ENCODE measurements around the gene CNNM2. TPM values are rescaled to one million over a fixed set of nuclear protein-coding genes. Genes with fewer than 3 reads are reported as not detected.
A peak's percentile ranks its signal among the peaks of the same experiment; 100 is the strongest.

CNNM2 gene
- total RNA-seq, 1 donor, result 9.4 TPM

- no peak overlapping the region for H3K4me2 ChIP-seq (ENCODE audit: insufficient read depth, low read length)
- DNase-seq (ENCODE audit: insufficient read length, low spot score, missing footprints), result no peak
- no peaks in the 10 kb centered on the region for H3K27me3 ChIP-seq (ENCODE audit: insufficient read depth, low read length)
- no peaks in the 10 kb centered on the region for H3K4me1 ChIP-seq (ENCODE audit: insufficient read depth, low read length)
- TF ChIP-seq, protein P1, sequence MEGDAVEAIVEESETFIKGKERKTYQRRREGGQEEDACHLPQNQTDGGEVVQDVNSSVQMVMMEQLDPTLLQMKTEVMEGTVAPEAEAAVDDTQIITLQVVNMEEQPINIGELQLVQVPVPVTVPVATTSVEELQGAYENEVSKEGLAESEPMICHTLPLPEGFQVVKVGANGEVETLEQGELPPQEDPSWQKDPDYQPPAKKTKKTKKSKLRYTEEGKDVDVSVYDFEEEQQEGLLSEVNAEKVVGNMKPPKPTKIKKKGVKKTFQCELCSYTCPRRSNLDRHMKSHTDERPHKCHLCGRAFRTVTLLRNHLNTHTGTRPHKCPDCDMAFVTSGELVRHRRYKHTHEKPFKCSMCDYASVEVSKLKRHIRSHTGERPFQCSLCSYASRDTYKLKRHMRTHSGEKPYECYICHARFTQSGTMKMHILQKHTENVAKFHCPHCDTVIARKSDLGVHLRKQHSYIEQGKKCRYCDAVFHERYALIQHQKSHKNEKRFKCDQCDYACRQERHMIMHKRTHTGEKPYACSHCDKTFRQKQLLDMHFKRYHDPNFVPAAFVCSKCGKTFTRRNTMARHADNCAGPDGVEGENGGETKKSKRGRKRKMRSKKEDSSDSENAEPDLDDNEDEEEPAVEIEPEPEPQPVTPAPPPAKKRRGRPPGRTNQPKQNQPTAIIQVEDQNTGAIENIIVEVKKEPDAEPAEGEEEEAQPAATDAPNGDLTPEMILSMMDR (IDR thresholded peaks at IDR 0.05; ENCODE audit: extremely low read depth, low read depth, low read length), result no peak
- H3K27ac ChIP-seq (ENCODE audit: low read depth, low read length), result no peak overlapping the region
- no peak overlapping the region for H3K4me3 ChIP-seq (ENCODE audit: insufficient read depth, low read length)
- no peaks in the 10 kb centered on the region for H3K9me3 ChIP-seq (ENCODE audit: low read depth, low read length)
- H4K20me1 ChIP-seq (ENCODE audit: insufficient read depth, low read length), result no peaks in the 10 kb centered on the region
- no peak overlapping the region for H2AFZ ChIP-seq (ENCODE audit: low read length)
- H3K36me3 ChIP-seq (ENCODE audit: insufficient read depth, low read length), result no peaks in the 10 kb centered on the region
- no peaks in the 10 kb centered on the region for H3K79me2 ChIP-seq (ENCODE audit: insufficient read depth, low read length)
These were observed 12.6 kb downstream of the CNNM2 start for GRCh38 chr10:102930720-102931119.

- Histone ChIP-seq H3K4me2 (ENCODE audit: insufficient read depth, low read length) (no peak overlapping the region), H3K79me2 (ENCODE audit: insufficient read depth, low read length) (no peaks in the 10 kb centered on the region), H3K4me1 (ENCODE audit: insufficient read depth, low read length) (no peaks in the 10 kb centered on the region), H4K20me1 (ENCODE audit: insufficient read depth, low read length) (no peaks in the 10 kb centered on the region), H2AFZ (ENCODE audit: low read length) (no peak overlapping the region), H3K9me3 (ENCODE audit: low read depth, low read length) (no peaks in the 10 kb centered on the region), H3K27ac (ENCODE audit: low read depth, low read length) (no peak overlapping the region), H3K36me3 (ENCODE audit: insufficient read depth, low read length) (no peaks in the 10 kb centered on the region), H3K27me3 (ENCODE audit: insufficient read depth, low read length) (no peaks in the 10 kb centered on the region), H3K4me3 (ENCODE audit: insufficient read depth, low read length) (no peak overlapping the region)
- no peak for DNase-seq (ENCODE audit: insufficient read length, low spot score, missing footprints)
- TF ChIP-seq, protein P1 (IDR thresholded peaks at IDR 0.05; ENCODE audit: extremely low read depth, low read depth, low read length), result no peak
These were observed 13.5 kb downstream of the CNNM2 start for GRCh38 chr10:102931643-102932042.

- Histone ChIP-seq H3K27me3 (ENCODE audit: insufficient read depth, low read length) (no peaks in the 10 kb centered on the region), H3K27ac (ENCODE audit: low read depth, low read length) (no peak overlapping the region), H3K4me1 (ENCODE audit: insufficient read depth, low read length) (no peaks in the 10 kb centered on the region), H3K36me3 (ENCODE audit: insufficient read depth, low read length) (no peaks in the 10 kb centered on the region), H3K79me2 (ENCODE audit: insufficient read depth, low read length) (no peaks in the 10 kb centered on the region), H3K4me3 (ENCODE audit: insufficient read depth, low read length) (no peak overlapping the region), H4K20me1 (ENCODE audit: insufficient read depth, low read length) (no peaks in the 10 kb centered on the region), H3K4me2 (ENCODE audit: insufficient read depth, low read length) (no peak overlapping the region), H3K9me3 (ENCODE audit: low read depth, low read length) (no peaks in the 10 kb centered on the region), H2AFZ (ENCODE audit: low read length) (no peak overlapping the region)
- no peak for DNase-seq (ENCODE audit: insufficient read length, low spot score, missing footprints)
- TF ChIP-seq, protein P1 (IDR thresholded peaks at IDR 0.05; ENCODE audit: extremely low read depth, low read depth, low read length), result no peak
These were observed 17.4 kb downstream of the CNNM2 start for GRCh38 chr10:102935505-102935904.

- Histone ChIP-seq H3K4me1 (ENCODE audit: insufficient read depth, low read length) (no peaks in the 10 kb centered on the region), H3K27me3 (ENCODE audit: insufficient read depth, low read length) (no peaks in the 10 kb centered on the region), H2AFZ (ENCODE audit: low read length) (no peak overlapping the region), H3K27ac (ENCODE audit: low read depth, low read length) (no peak overlapping the region), H3K4me2 (ENCODE audit: insufficient read depth, low read length) (no peak overlapping the region), H3K9me3 (ENCODE audit: low read depth, low read length) (no peaks in the 10 kb centered on the region), H3K4me3 (ENCODE audit: insufficient read depth, low read length) (no peak overlapping the region), H3K36me3 (ENCODE audit: insufficient read depth, low read length) (no peaks in the 10 kb centered on the region), H4K20me1 (ENCODE audit: insufficient read depth, low read length) (no peaks in the 10 kb centered on the region), H3K79me2 (ENCODE audit: insufficient read depth, low read length) (no peaks in the 10 kb centered on the region)
- DNase-seq (ENCODE audit: insufficient read length, low spot score, missing footprints), result peak; percentile 56
- TF ChIP-seq, protein P1 (IDR thresholded peaks at IDR 0.05; ENCODE audit: extremely low read depth, low read depth, low read length), result no peak
These were observed 18.0 kb downstream of the CNNM2 start for GRCh38 chr10:102935939-102936605.

Measured in osteoblast (primary cell).